NCI-H1930 (cell line): ENCODE measurements around the gene OGA.

Experiments
- DNase-seq, 2 experiments: peaks; one replicate each; lab custom pipeline; 2025; lab: John Stamatoyannopoulos, UW

OGA gene

GRCh38 chr10:101835362-101835761, 17.1 kb upstream of the OGA start:
- DNase-seq, result no peak

- no peak for DNase-seq
These were observed 16.1 kb upstream of the OGA start for GRCh38 chr10:101834341-101834740.

GRCh38 chr10:101833466-101833865, 15.2 kb upstream of the OGA start:
- DNase-seq, result no peak

GRCh38 chr10:101832325-101832771, 14.1 kb upstream of the OGA start:
- DNase-seq, result no peak

GRCh38 chr10:101831169-101831811, 13.0 kb upstream of the OGA start:
- DNase-seq, result no peak

- DNase-seq, result peak; percentile 31 to 49
These were observed 12.3 kb upstream of the OGA start for GRCh38 chr10:101830322-101831168.

- DNase-seq, result no peak
These were observed 11.5 kb upstream of the OGA start for GRCh38 chr10:101829561-101830315.

GRCh38 chr10:101828766-101829551, 10.7 kb upstream of the OGA start:
- no peak for DNase-seq

GRCh38 chr10:101827919-101828600, 9.8 kb upstream of the OGA start:
- no peak for DNase-seq

- DNase-seq, result no peak
These were observed 8.7 kb upstream of the OGA start for GRCh38 chr10:101826852-101827434.

- no peak for DNase-seq
These were observed 6.5 kb upstream of the OGA start for GRCh38 chr10:101824736-101825135.

- peak in 1 of 2 experiments; percentile 63 for DNase-seq
These were observed 809 bp upstream of the OGA start for GRCh38 chr10:101818872-101819633.

- DNase-seq, result no peak
These were observed 716 bp downstream of the OGA start for GRCh38 chr10:101817337-101818118.

- no peak for DNase-seq
These were observed 1.3 kb downstream of the OGA start for GRCh38 chr10:101816913-101817336.

GRCh38 chr10:101816376-101816775, 1.9 kb downstream of the OGA start:
- DNase-seq, result no peak

GRCh38 chr10:101814466-101815071, 3.7 kb downstream of the OGA start:
- no peak for DNase-seq

- DNase-seq, result no peak
These were observed 5.6 kb downstream of the OGA start for GRCh38 chr10:101812606-101813005.

GRCh38 chr10:101807158-101807557, 11.1 kb downstream of the OGA start:
- DNase-seq, result no peak

GRCh38 chr10:101803511-101803910, 14.7 kb downstream of the OGA start:
- DNase-seq, result no peak
